H1 (cell line): ENCODE data around the gene AVPI1. TPM values are rescaled to one million over a fixed set of nuclear protein-coding genes. Genes with fewer than 3 reads are reported as not detected.

Source experiments
- BACH1 ChIP-seq: IDR thresholded peaks from 2 replicates; pipeline ENCODE4 v1.6.1; 2012; ENCODE audit warnings: low read length, improper control_type of control experiment
- PHF8 ChIP-seq: fragments of 200-600 bp; sonication (generic); conservative IDR thresholded peaks from 2 replicates; pipeline ENCODE4 v1.7.1; 2012; ENCODE audit warnings: low read depth, mild to moderate bottlenecking, inconsistent platforms, low read length, moderate library complexity
- POLR2A ChIP-seq, 2 experiments: IDR thresholded peaks; 1 replicate in 1 of 2; 2 replicates in 1 of 2; pipeline ENCODE4 v1.6.1; 2011; ENCODE audit warnings: low read depth in 2 of 2, low read length in 2 of 2, mild to moderate bottlenecking in 2 of 2; ENCODE audit errors: control extremely low read depth in 1 of 2
- RAD21 ChIP-seq, 2 experiments: IDR thresholded peaks in 1 of 2; conservative IDR thresholded peaks in 1 of 2; 2 replicates each; pipeline ENCODE4 v1.6.1; 2011; ENCODE audit warnings: low read depth in 2 of 2, low read length in 2 of 2, improper control_type of control experiment in 1 of 2, inconsistent platforms in 1 of 2, mild to moderate bottlenecking in 1 of 2, moderate library complexity in 1 of 2
- SIRT6 ChIP-seq: IDR thresholded peaks from one replicate; pipeline ENCODE4 v1.7.1; 2012; ENCODE audit warnings: low read length, inconsistent platforms
- polyA plus RNA-seq, 7 experiments: library from polyadenylated mRNA; depleted of rRNA in 3 of 7; stranded (reverse) in 5 of 7; unstranded in 2 of 7; fragments of >200 nt in 5 of 7; fragments of 200-250 nt in 2 of 7; gene quantifications; 1 replicate in 5 of 7; 2 replicates in 1 of 7; 4 replicates in 1 of 7; pipeline versions ENCODE4 v1.2.1 to v1.2.3, GENCODE V29; 2011 to 2013; ENCODE audit warnings: missing spikeins in 2 of 7, mixed read lengths in 2 of 7
- total RNA-seq: library from RNA; stranded (reverse); fragmentation: NEBNext Ultra II Directional; extraction: Animal tissue kit (Norgen Biotek cat#: 25700); gene quantifications from 2 replicates; pipeline ENCODE4 v1.2.1, GENCODE V29; 2021

AVPI1 gene
- total and polyA plus RNA-seq, 2 of the 8 experiments (the other 6 are each of a cell fraction or from before 2014, with no cell fraction given), result 9.0 to 13.5 TPM

- no peak for TF ChIP-seq BACH1
- no peak for TF ChIP-seq RAD21 (IDR thresholded peaks at IDR 0.05 in 1 of 2, conservative IDR thresholded peaks at IDR 0.05 in 1 of 2; ENCODE audit: low read depth in 2 of 2, low read length in 2 of 2)
- TF ChIP-seq POLR2A (IDR thresholded peaks at IDR 0.05; ENCODE audit: control extremely low read depth in 1 of 2, low read depth in 2 of 2, low read length in 2 of 2), result no peak
- TF ChIP-seq SIRT6, result no peak
- no peak for TF ChIP-seq PHF8
- TF ChIP-seq, all 59 proteins: peak for 0
Measured at GRCh38 chr10:97729014-97729413, 42.0 kb upstream of the AVPI1 start (continued).
